GM12878 (cell line): ENCODE measurements around the gene TRMT44.

ENCODE experiments used
- CBX3 ChIP-seq: fragments of 200-600 bp; sonication (generic); IDR thresholded peaks from 2 replicates; pipeline ENCODE4 v1.6.1; 2016; ENCODE audit warnings: low read depth, borderline replicate concordance
- CREB1 ChIP-seq: IDR thresholded peaks from 2 replicates; pipeline ENCODE4 v1.6.1; 2012; ENCODE audit warnings: low read depth, mild to moderate bottlenecking, inconsistent platforms
- CTCF ChIP-seq, 3 experiments: IDR thresholded peaks in 2 of 3; conservative IDR thresholded peaks in 1 of 3; 2 replicates each; pipeline ENCODE4 v1.5.1; 2011; ENCODE audit warnings: low read depth in 3 of 3, low read length in 3 of 3, mild to moderate bottlenecking in 3 of 3, control low read depth in 2 of 3, moderate library complexity in 2 of 3, inconsistent platforms in 1 of 3, mixed read lengths in 1 of 3; ENCODE audit not compliant: control insufficient read depth in 2 of 3, insufficient read depth in 1 of 3; ENCODE audit errors: extremely low read depth in 1 of 3
- EGR1 ChIP-seq, 2 experiments: IDR thresholded peaks; 1 replicate in 1 of 2; 2 replicates in 1 of 2; pipeline ENCODE4 v1.6.1; 2011 to 2012; ENCODE audit warnings: low read depth in 2 of 2, low read length in 2 of 2, borderline replicate concordance in 1 of 2, mild to moderate bottlenecking in 1 of 2, moderate library complexity in 1 of 2
- HDAC6 ChIP-seq: fragments of 200-600 bp; sonication (generic); IDR thresholded peaks from one replicate; pipeline ENCODE4 v1.8.0; 2017; ENCODE audit warnings: antibody characterized with exemption; ENCODE audit not compliant: unreplicated experiment
- RELA ChIP-seq: fragments of 450-650 bp; IDR thresholded peaks from 2 replicates; pipeline ENCODE4 v1.8.0; 2014; ENCODE audit warnings: borderline replicate concordance; ENCODE audit not compliant: partially characterized antibody
- ZZZ3 ChIP-seq: IDR thresholded peaks from 2 replicates; pipeline ENCODE4 v1.6.1; 2011; ENCODE audit warnings: low read depth; ENCODE audit not compliant: control insufficient read depth, insufficient read length

GRCh38 chr4:8516061-8516573 is 75.5 kb downstream of the TRMT44 start:
- TF ChIP-seq HDAC6 (no peak), CTCF (IDR thresholded peaks at IDR 0.05 in 2 of 3, conservative IDR thresholded peaks at IDR 0.05 in 1 of 3; ENCODE audit: control insufficient read depth in 2 of 3, extremely low read depth in 1 of 3, insufficient read depth in 1 of 3, low read depth in 3 of 3, low read length in 3 of 3) (no peak), RELA (no peak), ZZZ3 (no peak), EGR1 (IDR thresholded peaks at IDR 0.05; ENCODE audit: borderline replicate concordance in 1 of 2, low read depth in 2 of 2, low read length in 2 of 2) (no peak), CREB1 (no peak), CBX3 (no peak)
